ENCODE data around the gene HSP90AB1. TPM values are rescaled to one million over a fixed set of nuclear protein-coding genes. Genes with fewer than 3 reads are reported as not detected.

Gene HSP90AB1
- total RNA-seq, 4 donors from 2014 or later, result 105 to 371 (median 242) TPM

- Histone ChIP-seq H3K27me3 (no peaks in the 10 kb centered on the region), H3K36me3 (no peaks in the 10 kb centered on the region), H3K4me3 (no peak overlapping the region), H3K27ac (no peak overlapping the region), H3K9me3 (no peaks in the 10 kb centered on the region), H3K4me1 (peaks cover 0 to 13% (median 7%) of the 10 kb centered on the region in 4 donors)
- 88 to 93% methylated on average over 2 to 6 of the region's 6 CpGs for WGBS, 2 donors (ENCODE audit: low coverage in 1 of 2)
- TF ChIP-seq EP300 (IDR thresholded peaks at IDR 0.05; ENCODE audit: low read depth), result no peak
- no peak for TF ChIP-seq POLR2AphosphoS5 (IDR thresholded peaks at IDR 0.05)
- no peak for TF ChIP-seq POLR2A (IDR thresholded peaks at IDR 0.05)
- no peak for TF ChIP-seq CTCF (IDR thresholded peaks at IDR 0.05)
- intact Hi-C loops (cut with DNase I; ENCODE audit: low total_unique reads), result no loop called here
- in situ Hi-C loops (cut with MboI; ENCODE audit: low pct_ligation_motif_present in 1 of 4, low pct_unique_long_range_greater_than_20kb in 1 of 4, low sequenced_read_pairs in 3 of 4), result no loop called here
- no peak for DNase-seq
Observed at GRCh38 chr6:44207966-44208365, 38.9 kb upstream of the HSP90AB1 start.

- Histone ChIP-seq H3K4me3 (no peak overlapping the region), H3K27me3 (no peaks in the 10 kb centered on the region), H3K27ac (no peak overlapping the region), H3K4me1 (peaks cover 0 to 3% (median 0%) of the 10 kb centered on the region in 4 donors), H3K36me3 (no peaks in the 10 kb centered on the region), H3K9me3 (no peaks in the 10 kb centered on the region)
- intact Hi-C loops (cut with DNase I; ENCODE audit: low total_unique reads), result no loop called here
- DNase-seq, result no peak
- in situ Hi-C loops (cut with MboI; ENCODE audit: low pct_ligation_motif_present in 1 of 4, low pct_unique_long_range_greater_than_20kb in 1 of 4, low sequenced_read_pairs in 3 of 4), result no loop called here
- TF ChIP-seq POLR2A (IDR thresholded peaks at IDR 0.05), result no peak
- TF ChIP-seq POLR2AphosphoS5 (IDR thresholded peaks at IDR 0.05), result no peak
- TF ChIP-seq CTCF (IDR thresholded peaks at IDR 0.05), result no peak
- no peak for TF ChIP-seq EP300 (IDR thresholded peaks at IDR 0.05; ENCODE audit: low read depth)
- 82 to 94% methylated on average over 3 of the region's 3 CpGs for WGBS, 2 donors (ENCODE audit: low coverage in 1 of 2)
Observed at GRCh38 chr6:44211284-44211683, 35.6 kb upstream of the HSP90AB1 start.

GRCh38 chr6:44214307-44214706 is 32.6 kb upstream of the HSP90AB1 start:
- Histone ChIP-seq H3K9me3 (no peaks in the 10 kb centered on the region), H3K27me3 (no peaks in the 10 kb centered on the region), H3K36me3 (no peaks in the 10 kb centered on the region), H3K4me1 (peaks cover 11 to 31% (median 23%) of the 10 kb centered on the region in 4 donors), H3K27ac (no peak overlapping the region), H3K4me3 (no peak overlapping the region)
- in situ Hi-C loops (cut with MboI; ENCODE audit: low pct_ligation_motif_present in 1 of 4, low pct_unique_long_range_greater_than_20kb in 1 of 4, low sequenced_read_pairs in 3 of 4) (no loop called here), intact Hi-C loops (cut with DNase I; ENCODE audit: low total_unique reads) (loop anchor here (2.0 kb wide), 1 partner anchor 36 kb away; no protein-coding TSS in a partner anchor)
- 85% methylated on average over 6 of the region's 6 CpGs; no CpG with 5 or more reads in 1 of the 2 donors for WGBS, 2 donors (ENCODE audit: low coverage in 1 of 2)
- DNase-seq, result no peak
- TF ChIP-seq POLR2AphosphoS5 (IDR thresholded peaks at IDR 0.05) (no peak), POLR2A (IDR thresholded peaks at IDR 0.05) (no peak), CTCF (IDR thresholded peaks at IDR 0.05) (no peak), EP300 (IDR thresholded peaks at IDR 0.05; ENCODE audit: low read depth) (no peak)

- Histone ChIP-seq H3K27me3 (no peaks in the 10 kb centered on the region), H3K4me3 (no peak within 1 kb of the TSS), H3K27ac (peak within 1 kb of the TSS; percentile 48 to 94 (median 86)), H3K9me3 (no peaks in the 10 kb centered on the region), H3K36me3 (no peaks in the 10 kb centered on the region), H3K4me1 (peaks cover 22 to 55% (median 41%) of the 10 kb centered on the region in 4 donors)
- 6 to 23% methylated on average over 3 to 7 of the region's 7 CpGs for WGBS, 2 donors (ENCODE audit: low coverage in 1 of 2)
- intact Hi-C loops (cut with DNase I; ENCODE audit: low total_unique reads) (no loop called here), in situ Hi-C loops (cut with MboI; ENCODE audit: low pct_ligation_motif_present in 1 of 4, low pct_unique_long_range_greater_than_20kb in 1 of 4, low sequenced_read_pairs in 3 of 4) (no loop called here)
- TF ChIP-seq CTCF (IDR thresholded peaks at IDR 0.05) (no peak), POLR2A (IDR thresholded peaks at IDR 0.05) (no peak), POLR2AphosphoS5 (IDR thresholded peaks at IDR 0.05) (no peak), EP300 (IDR thresholded peaks at IDR 0.05; ENCODE audit: low read depth) (no peak)
- DNase-seq, result no peak
Observed at GRCh38 chr6:44216677-44217331, 30.1 kb upstream of the HSP90AB1 start, which contains the start of gene MYMX. MYMX (plus strand) TSS chr6:44216926; CDS start chr6:44217472, 546 bp downstream.
